Non-pigmented ciliary epithelial cell (primary cell): ENCODE measurements around the gene HAUS5.
"Not testable (repeated sequence)": the region's sequence is repeated elsewhere in the genome, so short reads cannot be mapped to it uniquely, and the experiment has no call there.

ENCODE experiments used
- DNase-seq: peaks from one replicate; pipeline ENCODE4 v3.0.0-alpha.2; 2010; ENCODE audit warnings: low read depth

The HAUS5 gene

DNA sequence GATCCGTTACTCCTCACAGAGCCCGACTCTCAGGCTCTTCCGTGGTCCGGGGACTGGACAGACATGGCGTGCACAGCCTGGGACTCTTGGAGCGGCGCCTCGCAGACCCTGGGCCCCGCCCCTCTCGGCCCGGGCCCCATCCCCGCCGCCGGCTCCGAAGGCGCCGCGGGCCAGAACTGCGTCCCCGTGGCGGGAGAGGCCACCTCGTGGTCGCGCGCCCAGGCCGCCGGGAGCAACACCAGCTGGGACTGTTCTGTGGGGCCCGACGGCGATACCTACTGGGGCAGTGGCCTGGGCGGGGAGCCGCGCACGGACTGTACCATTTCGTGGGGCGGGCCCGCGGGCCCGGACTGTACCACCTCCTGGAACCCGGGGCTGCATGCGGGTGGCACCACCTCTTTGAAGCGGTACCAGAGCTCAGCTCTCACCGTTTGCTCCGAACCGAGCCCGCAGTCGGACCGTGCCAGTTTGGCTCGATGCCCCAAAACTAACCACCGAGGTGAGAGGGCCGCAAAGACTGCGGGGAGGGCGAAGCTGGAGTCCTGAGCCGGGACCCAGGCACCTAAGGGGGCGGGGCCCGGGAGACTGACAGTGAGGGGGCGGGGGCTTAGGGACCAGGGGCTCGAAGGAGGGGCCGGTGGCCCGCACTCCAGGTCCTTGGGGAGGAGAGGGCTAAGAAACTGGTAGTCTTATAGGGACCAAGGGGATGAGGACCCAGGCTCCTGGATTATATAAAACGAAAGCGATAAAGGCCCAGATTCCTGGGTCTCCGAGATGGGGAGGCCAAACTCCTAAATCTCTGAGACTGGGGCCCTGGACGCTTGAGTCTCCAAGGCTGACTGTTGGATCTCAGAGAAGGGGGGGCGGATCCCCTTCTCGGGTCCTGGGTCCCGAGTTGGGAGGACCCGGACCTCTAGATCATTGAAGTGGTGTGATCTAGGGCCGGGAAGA lies 31.0 kb downstream of the HAUS5 start:
- no peak for DNase-seq

DNA sequence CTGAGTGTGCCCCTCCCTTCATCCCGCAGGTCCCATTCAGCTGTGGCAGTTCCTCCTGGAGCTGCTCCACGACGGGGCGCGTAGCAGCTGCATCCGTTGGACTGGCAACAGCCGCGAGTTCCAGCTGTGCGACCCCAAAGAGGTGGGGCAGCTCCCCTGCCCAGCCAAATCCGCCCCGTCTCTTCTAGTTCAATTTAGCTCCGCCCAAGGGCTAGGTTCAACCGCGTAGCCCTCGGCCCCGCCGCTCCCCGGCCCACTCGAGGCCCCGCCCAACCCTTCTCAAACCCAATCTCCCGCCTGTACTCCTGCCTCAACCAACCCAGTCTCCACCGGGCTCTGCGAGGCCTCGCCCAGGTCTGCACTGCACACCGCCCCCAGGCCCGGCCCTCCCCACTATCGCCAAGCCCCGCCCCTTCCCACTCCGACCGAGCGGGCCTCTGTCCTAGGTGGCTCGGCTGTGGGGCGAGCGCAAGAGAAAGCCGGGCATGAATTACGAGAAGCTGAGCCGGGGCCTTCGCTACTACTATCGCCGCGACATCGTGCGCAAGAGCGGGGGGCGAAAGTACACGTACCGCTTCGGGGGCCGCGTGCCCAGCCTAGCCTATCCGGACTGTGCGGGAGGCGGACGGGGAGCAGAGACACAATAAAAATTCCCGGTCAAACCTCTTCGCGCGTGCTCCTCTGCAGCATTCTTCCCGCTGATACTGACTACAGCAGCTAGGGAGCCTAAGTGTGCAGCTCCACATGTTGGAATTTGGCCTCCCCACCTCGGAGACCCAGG lies 31.9 kb downstream of the HAUS5 start:
- peak; percentile 68 for DNase-seq

GRCh38 chr19:35644987-35645679 lies 32.6 kb downstream of the HAUS5 start:
- no peak for DNase-seq

GRCh38 chr19:35645680-35646511 lies 33.4 kb downstream of the HAUS5 start:
- no peak for DNase-seq

DNA sequence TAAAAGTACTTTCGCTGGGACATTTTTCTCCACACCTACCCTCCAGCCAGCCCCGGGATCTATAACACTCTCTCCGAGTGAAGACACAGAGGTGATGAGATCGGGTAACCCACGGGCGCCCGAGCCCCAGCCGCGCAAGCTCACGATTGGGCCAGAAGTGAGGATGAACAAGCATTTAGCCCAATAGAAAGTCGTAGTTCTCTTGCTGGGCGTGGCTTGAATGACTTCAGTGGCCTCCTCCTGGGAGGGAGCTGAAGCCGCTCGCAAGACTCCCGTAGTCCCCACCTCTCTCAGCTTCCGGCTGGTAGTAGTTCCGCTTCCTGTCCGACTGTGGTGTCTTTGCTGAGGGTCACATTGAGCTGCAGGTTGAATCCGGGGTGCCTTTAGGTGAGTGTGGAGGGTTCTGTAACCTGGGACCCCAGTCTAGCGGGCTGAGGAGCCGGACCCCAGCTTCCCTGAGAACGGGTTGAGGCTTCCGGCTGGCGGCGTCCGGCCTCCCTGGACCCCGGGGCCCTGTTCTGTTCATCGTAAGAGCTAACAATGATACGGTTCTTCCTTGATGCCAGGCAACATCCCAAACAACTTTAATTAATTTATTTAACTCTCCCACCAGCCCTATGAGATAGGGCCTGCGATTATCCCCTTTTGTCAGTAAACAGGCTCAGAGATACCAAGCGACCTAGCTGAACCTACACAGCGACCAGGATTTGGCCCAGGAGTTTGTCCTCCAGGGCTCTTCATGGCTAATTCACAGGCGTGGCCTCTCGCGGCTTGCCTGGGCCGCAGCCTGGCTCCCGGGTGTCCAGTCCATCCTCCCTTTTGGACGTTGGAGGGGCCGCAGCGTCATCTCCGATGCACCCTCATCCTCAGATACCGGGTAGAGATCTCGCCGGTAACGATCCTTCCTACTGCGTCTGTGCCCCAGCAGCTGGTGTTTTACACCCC lies 35.8 kb downstream of the HAUS5 start, which contains the start of gene COX6B1:
COX6B1 (plus strand) TSS at position 307 of the 945 bp plus-strand sequence. CDS start 2,921 bp downstream, outside the sequence.
- peak; percentile 91 for DNase-seq

DNA sequence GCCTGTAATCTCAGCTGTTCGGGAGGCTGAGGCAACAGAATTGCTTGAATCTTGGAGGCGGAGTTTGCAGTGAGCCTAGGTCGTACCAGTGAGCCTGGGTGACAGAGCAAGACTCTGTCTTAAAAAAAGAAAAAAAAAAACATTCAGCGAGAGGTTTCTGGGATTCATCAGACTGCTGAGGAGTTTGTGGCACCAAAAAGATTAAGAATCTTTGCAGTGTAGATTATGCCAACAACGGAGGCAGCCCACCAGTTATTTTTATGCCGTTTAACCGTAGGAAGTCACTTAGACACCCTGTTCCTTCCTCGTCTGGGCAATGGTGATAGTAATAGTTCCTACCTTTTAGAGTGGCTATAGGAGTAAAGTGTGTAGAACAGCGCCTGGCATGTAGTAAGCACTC lies 38.0 kb downstream of the HAUS5 start:
- no peak for DNase-seq

DNA sequence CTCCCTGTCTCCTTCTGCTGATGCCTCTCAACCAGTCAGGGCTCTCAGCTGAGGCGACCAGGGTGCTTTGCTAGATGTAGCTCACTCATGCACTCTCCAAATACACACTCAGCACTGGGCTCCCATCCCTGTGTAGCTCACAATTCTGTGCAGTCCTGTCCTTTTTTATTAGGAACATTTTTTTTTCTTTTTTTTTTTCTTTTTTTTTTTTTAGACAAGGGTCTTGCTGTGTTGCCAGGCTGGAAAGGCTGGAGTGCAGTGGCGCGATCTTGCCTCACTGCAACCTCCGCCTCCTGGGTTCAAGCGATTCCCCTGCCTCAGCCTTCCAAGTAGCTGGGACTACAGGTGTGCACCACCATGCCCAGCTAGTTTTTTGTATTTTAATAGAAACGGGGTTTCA lies 42.3 kb downstream of the HAUS5 start:
- not testable (repeated sequence) for DNase-seq

- DNase-seq: no peak
Measured at GRCh38 chr19:35655600-35655999, 43.1 kb downstream of the HAUS5 start.

GRCh38 chr19:35656700-35657099 lies 44.2 kb downstream of the HAUS5 start:
- no peak for DNase-seq

DNA sequence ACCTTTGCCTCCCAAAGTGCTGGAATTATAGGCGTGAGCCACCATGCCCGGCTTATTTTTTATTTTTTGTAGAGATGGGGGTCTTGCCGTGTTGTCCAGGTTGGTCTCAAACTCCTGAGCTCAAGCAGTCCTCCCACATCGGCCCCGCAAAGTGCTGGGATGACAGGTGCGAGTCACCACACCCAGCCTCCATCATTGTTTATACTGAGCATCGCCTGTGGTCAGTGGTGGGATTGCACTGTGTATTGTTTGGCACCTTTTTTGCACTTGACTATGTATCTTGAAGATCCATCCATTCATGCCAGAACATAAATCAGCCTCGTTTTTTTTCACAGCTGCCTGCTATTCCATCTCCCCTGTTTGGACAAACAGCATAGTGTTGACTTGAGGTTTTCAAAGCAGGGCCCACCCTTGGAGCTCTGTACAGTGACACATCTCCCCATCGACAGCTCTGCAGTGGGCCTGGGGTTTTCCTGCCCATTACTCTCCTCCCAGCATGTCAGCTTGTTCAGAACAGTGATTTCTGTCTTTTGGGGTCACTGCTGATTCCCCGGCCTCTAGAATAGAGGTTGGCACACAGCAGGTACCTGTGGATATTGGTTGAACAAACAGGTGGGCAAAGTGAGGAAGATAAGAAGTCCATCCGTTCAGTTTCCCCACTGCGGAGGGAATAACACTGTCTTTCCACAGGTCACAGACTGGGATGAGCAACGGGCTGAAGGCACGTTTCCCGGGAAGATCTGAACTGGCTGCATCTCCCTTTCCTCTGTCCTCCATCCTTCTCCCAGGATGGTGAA lies 45.6 kb downstream of the HAUS5 start:
- DNase-seq: no peak

DNA sequence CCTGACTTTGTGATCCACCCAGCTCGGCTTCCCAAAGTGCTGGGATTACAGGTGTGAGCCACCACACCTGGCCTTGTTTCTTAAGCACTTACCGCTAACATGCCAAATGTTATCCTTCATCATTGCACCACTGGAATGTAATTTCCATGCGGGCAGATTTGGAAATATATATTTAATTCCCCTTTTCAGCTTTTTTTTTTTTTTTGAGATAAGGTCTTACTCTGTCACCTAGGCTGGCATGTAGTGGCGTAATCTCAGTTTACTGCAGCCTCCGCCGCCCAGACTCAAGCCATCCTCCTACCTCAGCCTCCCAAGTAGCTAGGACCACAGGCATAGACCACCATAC lies 49.4 kb downstream of the HAUS5 start:
- no peak for DNase-seq

GRCh38 chr19:35663981-35664380 lies 51.4 kb downstream of the HAUS5 start:
- no peak for DNase-seq

GRCh38 chr19:35665157-35665556 lies 52.6 kb downstream of the HAUS5 start:
- DNase-seq: no peak

GRCh38 chr19:35665604-35666003 lies 53.1 kb downstream of the HAUS5 start:
- no peak for DNase-seq

DNA sequence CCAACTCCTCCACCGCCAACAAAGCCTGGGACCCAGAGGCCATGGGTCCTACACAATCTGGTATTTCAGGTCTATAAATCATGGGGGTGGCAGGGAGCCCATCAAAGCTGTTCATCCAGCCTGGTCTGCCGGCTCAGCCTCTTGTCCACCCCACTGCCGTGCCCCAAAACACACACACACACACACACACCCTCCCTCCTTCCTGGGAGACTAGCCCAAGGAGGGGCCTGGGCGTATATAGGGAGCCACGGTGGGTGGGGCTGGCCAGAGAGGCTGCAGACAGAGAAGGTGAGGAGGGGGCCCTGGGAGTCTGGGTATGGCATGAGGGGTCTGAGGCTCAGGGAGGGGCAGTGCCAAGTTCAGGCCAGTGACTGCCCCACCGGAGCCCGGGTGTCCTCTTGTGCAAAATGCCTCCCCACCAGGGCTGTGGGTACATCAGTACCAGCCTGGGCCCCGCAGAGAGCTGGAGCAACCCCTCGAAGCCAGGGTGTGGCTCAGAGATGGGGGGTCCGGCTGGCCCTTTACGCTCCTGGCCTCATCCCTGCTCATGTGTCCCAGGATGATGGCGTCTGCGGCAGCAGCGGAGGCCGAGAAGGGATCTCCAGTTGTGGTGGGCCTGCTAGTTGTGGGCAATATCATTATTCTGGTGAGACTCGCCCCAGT lies 53.8 kb downstream of the HAUS5 start, which contains the start of gene UPK1A:
UPK1A (plus strand) TSS at position 267 of the 663 bp plus-strand sequence; CDS start at position 563, 296 bp downstream.
- DNase-seq: no peak

- DNase-seq: no peak
Measured at GRCh38 chr19:35669566-35669965, 57.0 kb downstream of the HAUS5 start.

DNA sequence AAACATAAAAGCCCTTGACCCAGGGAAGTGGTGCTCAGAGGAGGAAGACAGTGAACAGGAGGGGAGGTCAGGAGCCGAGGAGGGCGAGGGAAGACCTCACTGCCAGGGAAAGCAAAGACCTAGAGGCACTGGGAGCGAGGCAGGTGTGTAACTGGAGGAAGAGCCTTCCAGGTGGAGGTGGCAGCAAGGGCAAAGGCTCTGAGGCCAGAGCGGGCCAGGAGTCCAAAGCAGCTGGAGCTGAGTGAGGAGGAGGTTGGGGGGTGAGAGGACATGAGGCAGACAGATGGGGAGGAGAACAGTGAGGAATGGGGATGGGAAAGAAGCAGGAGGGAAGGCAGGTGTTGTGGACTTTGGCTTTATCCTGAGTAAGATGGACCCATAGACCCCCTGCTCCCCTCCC lies 57.4 kb downstream of the HAUS5 start:
- no peak for DNase-seq

DNA sequence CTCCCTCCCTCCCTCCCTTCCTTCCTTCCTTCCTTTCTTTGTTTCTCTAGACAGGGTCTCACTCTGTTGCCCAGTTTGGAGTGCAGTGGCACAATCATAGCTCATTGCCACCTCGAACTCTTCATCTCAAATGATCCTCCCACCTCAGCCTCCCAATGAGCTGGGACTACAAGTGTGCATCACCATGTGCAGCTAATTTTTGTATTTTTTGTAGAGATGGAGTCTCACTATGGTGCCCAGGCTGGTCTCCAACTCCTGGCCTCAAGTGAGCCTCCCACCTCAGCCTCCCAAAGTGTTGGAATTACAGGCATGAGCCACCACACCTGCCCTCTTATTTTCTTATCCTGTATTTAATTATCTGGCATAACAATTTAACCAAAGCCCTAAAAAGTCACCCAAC lies 58.2 kb downstream of the HAUS5 start:
- no peak for DNase-seq

DNA sequence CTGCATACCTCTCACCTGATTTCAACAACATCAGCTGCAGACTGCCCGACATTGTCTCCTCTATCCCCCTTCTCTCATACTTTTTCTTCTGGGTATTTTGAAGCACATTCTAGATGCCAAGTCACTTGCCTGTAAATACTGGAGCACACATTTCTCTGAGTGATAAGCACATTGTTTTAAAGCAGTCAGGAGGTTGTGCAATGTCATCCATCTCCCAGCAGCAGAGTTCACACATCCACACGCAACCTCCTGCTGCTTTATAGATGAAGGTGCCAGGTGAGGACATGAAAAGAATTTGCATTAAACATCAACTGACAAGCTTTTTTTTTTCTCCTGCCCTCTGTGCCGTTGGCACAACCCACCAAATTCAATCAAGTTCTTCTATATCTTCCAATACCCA lies 59.3 kb downstream of the HAUS5 start:
- no peak for DNase-seq
